ENCODE data around the gene ZNF177.

GRCh38 chr19:9362905-9363304, at the start of gene ZNF177:
- TF ChIP-seq POLR2A (IDR thresholded peaks at IDR 0.05): no peak
- TF ChIP-seq CTCF (IDR thresholded peaks at IDR 0.05): no peak

Data from adrenal gland (tissue), 5 donors.